ENCODE results near the gene FAM90A1.
"Not testable (repeated sequence)": the region's sequence is repeated elsewhere in the genome, so short reads cannot be mapped to it uniquely, and the experiment has no call there.

- TF ChIP-seq EZH2 (IDR thresholded peaks at IDR 0.05; ENCODE audit: low read length, missing control alignments): not testable (repeated sequence)
- TF ChIP-seq, protein P1, sequence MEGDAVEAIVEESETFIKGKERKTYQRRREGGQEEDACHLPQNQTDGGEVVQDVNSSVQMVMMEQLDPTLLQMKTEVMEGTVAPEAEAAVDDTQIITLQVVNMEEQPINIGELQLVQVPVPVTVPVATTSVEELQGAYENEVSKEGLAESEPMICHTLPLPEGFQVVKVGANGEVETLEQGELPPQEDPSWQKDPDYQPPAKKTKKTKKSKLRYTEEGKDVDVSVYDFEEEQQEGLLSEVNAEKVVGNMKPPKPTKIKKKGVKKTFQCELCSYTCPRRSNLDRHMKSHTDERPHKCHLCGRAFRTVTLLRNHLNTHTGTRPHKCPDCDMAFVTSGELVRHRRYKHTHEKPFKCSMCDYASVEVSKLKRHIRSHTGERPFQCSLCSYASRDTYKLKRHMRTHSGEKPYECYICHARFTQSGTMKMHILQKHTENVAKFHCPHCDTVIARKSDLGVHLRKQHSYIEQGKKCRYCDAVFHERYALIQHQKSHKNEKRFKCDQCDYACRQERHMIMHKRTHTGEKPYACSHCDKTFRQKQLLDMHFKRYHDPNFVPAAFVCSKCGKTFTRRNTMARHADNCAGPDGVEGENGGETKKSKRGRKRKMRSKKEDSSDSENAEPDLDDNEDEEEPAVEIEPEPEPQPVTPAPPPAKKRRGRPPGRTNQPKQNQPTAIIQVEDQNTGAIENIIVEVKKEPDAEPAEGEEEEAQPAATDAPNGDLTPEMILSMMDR (conservative IDR thresholded peaks at IDR 0.05 in 1 of 2, IDR thresholded peaks at IDR 0.05 in 1 of 2; ENCODE audit: low read depth in 1 of 2, low read length in 2 of 2): not testable (repeated sequence)
Measured at GRCh38 chr12:8227732-8228077, 287 bp upstream of the FAM90A1 start.
